Measurements from ENCODE around the gene AKAP8L.

- TF ChIP-seq CTCF (conservative IDR thresholded peaks at IDR 0.05 in 1 of 2, IDR thresholded peaks at IDR 0.05 in 1 of 2; ENCODE audit: low read depth in 1 of 2, low read length in 2 of 2) (no peak), EZH2 (IDR thresholded peaks at IDR 0.05; ENCODE audit: low read length, missing control alignments) (no peak)
These were observed 8.5 kb upstream of the AKAP8L start for GRCh38 chr19:15427350-15427700.

Measured in fibroblast of lung (primary cell).